ENCODE measurements around the gene FBXL13.

- TF ChIP-seq, protein P1, sequence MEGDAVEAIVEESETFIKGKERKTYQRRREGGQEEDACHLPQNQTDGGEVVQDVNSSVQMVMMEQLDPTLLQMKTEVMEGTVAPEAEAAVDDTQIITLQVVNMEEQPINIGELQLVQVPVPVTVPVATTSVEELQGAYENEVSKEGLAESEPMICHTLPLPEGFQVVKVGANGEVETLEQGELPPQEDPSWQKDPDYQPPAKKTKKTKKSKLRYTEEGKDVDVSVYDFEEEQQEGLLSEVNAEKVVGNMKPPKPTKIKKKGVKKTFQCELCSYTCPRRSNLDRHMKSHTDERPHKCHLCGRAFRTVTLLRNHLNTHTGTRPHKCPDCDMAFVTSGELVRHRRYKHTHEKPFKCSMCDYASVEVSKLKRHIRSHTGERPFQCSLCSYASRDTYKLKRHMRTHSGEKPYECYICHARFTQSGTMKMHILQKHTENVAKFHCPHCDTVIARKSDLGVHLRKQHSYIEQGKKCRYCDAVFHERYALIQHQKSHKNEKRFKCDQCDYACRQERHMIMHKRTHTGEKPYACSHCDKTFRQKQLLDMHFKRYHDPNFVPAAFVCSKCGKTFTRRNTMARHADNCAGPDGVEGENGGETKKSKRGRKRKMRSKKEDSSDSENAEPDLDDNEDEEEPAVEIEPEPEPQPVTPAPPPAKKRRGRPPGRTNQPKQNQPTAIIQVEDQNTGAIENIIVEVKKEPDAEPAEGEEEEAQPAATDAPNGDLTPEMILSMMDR (IDR thresholded peaks at IDR 0.05) = no peak
- TF ChIP-seq POLR2A (IDR thresholded peaks at IDR 0.05) = no peak
Measured at GRCh38 chr7:102873470-102874165, 201.0 kb downstream of the FBXL13 start.
